AG08395 (cell line): ENCODE measurements around the gene MIPOL1.
"Not testable (repeated sequence)": the region's sequence is repeated elsewhere in the genome, so short reads cannot be mapped to it uniquely, and the experiment has no call there.

Experiments used
- DNase-seq: peaks from one replicate; pipeline ENCODE4 v3.0.0; 2012; ENCODE audit warnings: mixed read lengths, low spot score

The MIPOL1 gene

GRCh38 chr14:37197421-37198272, at the start of gene MIPOL1:
MIPOL1 (plus strand) TSS chr14:37197937; CDS start chr14:37247889, 49,952 bp downstream.
- DNase-seq: peak; percentile 97

GRCh38 chr14:37150414-37150813, 47.3 kb upstream of the MIPOL1 start:
- peak; percentile 61 for DNase-seq

- DNase-seq: no peak
These were observed 44.7 kb upstream of the MIPOL1 start for GRCh38 chr14:37153005-37153404.

- no peak for DNase-seq
These were observed 44.3 kb upstream of the MIPOL1 start for GRCh38 chr14:37153483-37153882.

- DNase-seq: no peak
These were observed 39.8 kb upstream of the MIPOL1 start for GRCh38 chr14:37157987-37158386.

GRCh38 chr14:37162307-37162706, 35.4 kb upstream of the MIPOL1 start:
- not testable (repeated sequence) for DNase-seq

GRCh38 chr14:37165794-37166193, 31.9 kb upstream of the MIPOL1 start:
- no peak for DNase-seq

GRCh38 chr14:37167151-37168047, 30.3 kb upstream of the MIPOL1 start:
- DNase-seq: no peak

- DNase-seq: no peak
These were observed 29.0 kb upstream of the MIPOL1 start for GRCh38 chr14:37168721-37169120.

GRCh38 chr14:37170237-37170636, 27.5 kb upstream of the MIPOL1 start:
- no peak for DNase-seq

- no peak for DNase-seq
These were observed 26.7 kb upstream of the MIPOL1 start for GRCh38 chr14:37170993-37171392.

GRCh38 chr14:37171678-37172023, 26.1 kb upstream of the MIPOL1 start:
- no peak for DNase-seq

GRCh38 chr14:37172024-37172869, 25.5 kb upstream of the MIPOL1 start, which contains the start of gene SLC25A21:
SLC25A21 (minus strand) TSS chr14:37172606.
- DNase-seq: peak; percentile 85

GRCh38 chr14:37172936-37173614, 24.7 kb upstream of the MIPOL1 start:
- DNase-seq: no peak

- peak; percentile 15 for DNase-seq
These were observed 17.7 kb upstream of the MIPOL1 start for GRCh38 chr14:37179896-37180502.

GRCh38 chr14:37180886-37181285, 16.9 kb upstream of the MIPOL1 start:
- DNase-seq: not testable (repeated sequence)

GRCh38 chr14:37181441-37181840, 16.3 kb upstream of the MIPOL1 start:
- no peak for DNase-seq

- DNase-seq: not testable (repeated sequence)
These were observed 13.2 kb upstream of the MIPOL1 start for GRCh38 chr14:37184520-37184919.

- DNase-seq: no peak
These were observed 12.1 kb upstream of the MIPOL1 start for GRCh38 chr14:37185670-37186069.

- DNase-seq: no peak
These were observed 10.9 kb upstream of the MIPOL1 start for GRCh38 chr14:37186865-37187264.

GRCh38 chr14:37187294-37187693, 10.4 kb upstream of the MIPOL1 start:
- DNase-seq: no peak
